WTC11 (cell line): Measurements from ENCODE around the gene DLX2. TPM values are rescaled to one million over a fixed set of nuclear protein-coding genes. Genes with fewer than 3 reads are reported as not detected.
A peak's percentile ranks its signal among the peaks of the same experiment; 100 is the strongest.

ENCODE experiments used
- ATAC-seq: fragments of 200-7000 bp; cut with Tn5 transposase; 2 replicates; pipeline ENCODE4 v1.10.0; 2021; ENCODE audit warnings: mild to moderate bottlenecking, moderate library complexity
- CTCF ChIA-PET: fragments of 300-600 bp; sonication (Branson Sonifier 250); formaldehyde crosslinking; loops from one replicate; lab custom pipeline; 2021; ENCODE audit warnings: antibody characterized with exemption; lab: Charles Lee
- POLR2A ChIA-PET: fragments of 350-600 bp; sonication (Branson Sonifier 250); formaldehyde crosslinking; loops from one replicate; lab custom pipeline; 2021; ENCODE audit warnings: antibody characterized with exemption; lab: Charles Lee
- DNase-seq: peaks from one replicate; pipeline ENCODE4 v3.0.0; 2021; ENCODE audit warnings: low spot score
- H3K27ac Mint-ChIP-seq: 2 replicates; pipeline ENCODE4 v1.8.0; 2021; ENCODE audit warnings: mixed read lengths
- H3K27me3 Mint-ChIP-seq: 2 replicates; pipeline ENCODE4 v1.8.0; 2021; ENCODE audit warnings: low read depth, mild to moderate bottlenecking, moderate library complexity, mixed read lengths
- H3K36me3 Mint-ChIP-seq: 2 replicates; pipeline ENCODE4 v1.8.0; 2021; ENCODE audit warnings: mixed read lengths
- H3K4me1 Mint-ChIP-seq: 2 replicates; pipeline ENCODE4 v1.8.0; 2022; ENCODE audit warnings: mixed read lengths
- H3K4me3 Mint-ChIP-seq: 2 replicates; pipeline ENCODE4 v1.8.0; 2021; ENCODE audit warnings: mild to moderate bottlenecking, moderate library complexity, mixed read lengths
- H3K9me3 Mint-ChIP-seq: 2 replicates; pipeline ENCODE4 v1.8.0; 2021; ENCODE audit warnings: mixed read lengths
- ATF1 ChIP-seq: sonication (generic); formaldehyde crosslinking; IDR thresholded peaks from 2 replicates; pipeline ENCODE4 v1.8.1; 2023; ENCODE audit warnings: mild to moderate bottlenecking, moderate library complexity, missing genetic modification reagents
- ATF6 ChIP-seq: sonication (generic); formaldehyde crosslinking; IDR thresholded peaks from 2 replicates; pipeline ENCODE4 v1.8.1; 2023; ENCODE audit warnings: mild to moderate bottlenecking, missing genetic modification reagents
- CREB1 ChIP-seq: sonication (generic); formaldehyde crosslinking; IDR thresholded peaks from 2 replicates; pipeline ENCODE4 v1.8.0; 2023; ENCODE audit warnings: mild to moderate bottlenecking, missing genetic modification reagents
- CREM ChIP-seq: sonication (generic); formaldehyde crosslinking; IDR thresholded peaks from 2 replicates; pipeline ENCODE4 v1.8.1; 2022; ENCODE audit warnings: mild to moderate bottlenecking, missing genetic modification reagents, moderate library complexity
- ESRRA ChIP-seq: sonication (generic); formaldehyde crosslinking; IDR thresholded peaks from 2 replicates; pipeline ENCODE4 v1.8.1; 2022; ENCODE audit warnings: mild to moderate bottlenecking, missing genetic modification reagents, borderline replicate concordance
- FOXP1 ChIP-seq: sonication (generic); formaldehyde crosslinking; IDR thresholded peaks from 2 replicates; pipeline ENCODE4 v1.8.0; 2022; ENCODE audit warnings: missing genetic modification reagents, mild to moderate bottlenecking, moderate library complexity, borderline replicate concordance
- FOXP4 ChIP-seq: sonication (generic); formaldehyde crosslinking; IDR thresholded peaks from 2 replicates; pipeline ENCODE4 v1.8.0; 2022; ENCODE audit warnings: mild to moderate bottlenecking, missing genetic modification reagents
- IRF1 ChIP-seq: sonication (generic); formaldehyde crosslinking; IDR thresholded peaks from 2 replicates; pipeline ENCODE4 v1.8.0; 2023; ENCODE audit warnings: missing genetic modification reagents
- JAZF1 ChIP-seq: fragments of 250-450 bp; sonication (Bioruptor Pico); IDR thresholded peaks from 2 replicates; pipeline ENCODE4 v1.9.0; 2021; ENCODE audit warnings: moderate library complexity, mild to moderate bottlenecking, inconsistent platforms
- NFATC4 ChIP-seq: fragments of 250-450 bp; sonication (Bioruptor Pico); IDR thresholded peaks from 2 replicates; pipeline ENCODE4 v1.9.0; 2021; ENCODE audit warnings: mild to moderate bottlenecking
- SMAD4 ChIP-seq: sonication (generic); formaldehyde crosslinking; IDR thresholded peaks from 2 replicates; pipeline ENCODE4 v1.8.0; 2022; ENCODE audit warnings: mild to moderate bottlenecking, missing genetic modification reagents
- TCF7 ChIP-seq: sonication (generic); formaldehyde crosslinking; IDR thresholded peaks from 2 replicates; pipeline ENCODE4 v1.8.0; 2022; ENCODE audit warnings: mild to moderate bottlenecking, low read depth, missing genetic modification reagents, moderate library complexity
- TEAD1 ChIP-seq: sonication (generic); formaldehyde crosslinking; IDR thresholded peaks from 2 replicates; pipeline ENCODE4 v1.8.0; 2022; ENCODE audit warnings: mild to moderate bottlenecking, missing genetic modification reagents
- ZNF121 ChIP-seq: sonication (generic); formaldehyde crosslinking; IDR thresholded peaks from 2 replicates; pipeline ENCODE4 v1.8.0; 2023; ENCODE audit warnings: missing genetic modification reagents
- ZNF396 ChIP-seq: fragments of 250-450 bp; sonication (Bioruptor Pico); IDR thresholded peaks from 2 replicates; pipeline ENCODE4 v1.8.0; 2021; ENCODE audit warnings: mild to moderate bottlenecking, moderate library complexity, borderline replicate concordance
- total RNA-seq: library from RNA; stranded (reverse); gene quantifications from 3 replicates; pipeline ENCODE4 v1.2.3, GENCODE V29; 2021
- TF ChIP-seq, protein P1 (sequence below): fragments of 250-450 bp; sonication (Bioruptor Pico); IDR thresholded peaks from 2 replicates; pipeline ENCODE4 v1.9.0; 2021; ENCODE audit warnings: mild to moderate bottlenecking, borderline replicate concordance
- TF ChIP-seq, protein P2 (sequence below): sonication (generic); formaldehyde crosslinking; conservative IDR thresholded peaks from 2 replicates; pipeline ENCODE4 v1.8.1; 2022; ENCODE audit warnings: mild to moderate bottlenecking, missing genetic modification reagents
- TF ChIP-seq, protein P3 (sequence below): sonication (generic); formaldehyde crosslinking; IDR thresholded peaks from 2 replicates; pipeline ENCODE4 v1.8.1; 2022; ENCODE audit warnings: low read depth, missing genetic modification reagents, borderline replicate concordance

Gene DLX2
- total RNA-seq, 1 experiment from 2014 or later: 0.28 TPM

DNA sequence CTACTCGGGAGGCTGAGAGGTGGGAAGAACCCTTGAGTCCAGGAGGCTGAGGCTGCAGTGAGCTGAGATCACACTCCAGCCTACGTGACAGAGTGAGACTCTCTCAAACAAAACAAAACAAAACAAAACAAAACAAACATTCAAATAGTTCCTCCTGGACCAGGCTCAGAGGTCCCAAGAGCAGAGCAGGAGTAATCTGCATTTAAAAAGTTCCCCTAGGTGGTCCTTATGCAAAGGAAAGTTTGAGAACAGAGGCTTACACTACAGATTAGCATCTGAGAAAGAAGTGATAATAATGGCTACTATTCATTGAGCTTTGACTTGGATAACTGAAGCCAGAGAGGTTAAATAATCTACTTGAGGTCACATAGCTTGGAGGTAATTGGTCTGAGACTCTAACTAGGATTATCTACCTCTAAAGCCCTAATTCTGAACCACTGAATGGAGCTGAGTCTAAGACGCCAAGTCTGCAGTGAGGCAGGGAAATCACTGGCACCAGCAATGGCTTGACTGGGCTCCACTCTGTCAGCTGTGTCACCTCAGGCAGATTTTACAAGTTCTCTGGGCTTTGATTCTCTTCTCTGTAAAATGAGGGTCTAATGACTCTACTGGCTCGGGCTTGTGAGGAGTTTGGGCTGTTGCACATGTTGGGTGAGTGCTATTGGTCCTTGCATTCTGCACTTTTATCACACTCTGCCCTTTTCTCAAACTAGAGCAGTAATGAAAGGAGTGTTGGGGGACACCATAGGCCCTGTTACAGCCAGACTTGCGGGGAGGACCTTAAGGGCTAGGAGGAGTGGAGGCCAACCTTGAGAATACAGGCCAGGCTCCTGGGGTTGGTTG is 29.2 kb upstream of the DLX2 start:
- CTCF ChIA-PET: interaction anchor here (0.5 to 1.6 kb wide), 12 partner anchors 18 to 542 kb away, joined by 3 to 12 read pairs (median 3); partner anchors contain the start of genes DLX2 and ITGA6
- peak; percentile 89 for ATAC-seq

GRCh38 chr2:172129404-172129803 is 26.7 kb upstream of the DLX2 start:
- ChIA-PET CTCF (interaction anchor here (0.6 to 4.7 kb wide), 5 partner anchors 15 to 344 kb away, joined by 3 to 67 read pairs (median 4); no protein-coding TSS in a partner anchor), POLR2A (no interaction called here)
- Mint-ChIP-seq H3K9me3 (peaks cover 7% of the 10 kb centered on the region; the same call in 1 of the 2 replicates), H3K4me1 (peaks cover 35% of the 10 kb centered on the region), H3K27me3 (peaks cover 60% of the 10 kb centered on the region), H3K36me3 (peaks cover 2% of the 10 kb centered on the region; the same call in 1 of the 2 replicates), H3K4me3 (no peak overlapping the region), H3K27ac (no peak overlapping the region)
- DNase-seq: no peak
- ATAC-seq: no peak
- no peak for TF ChIP-seq ZNF121 (CRISPR knock-in tag)
- TF ChIP-seq ATF6 (CRISPR knock-in tag): no peak
- no peak for TF ChIP-seq FOXP4 (CRISPR knock-in tag)
- no peak for TF ChIP-seq ATF1
- TF ChIP-seq NFATC4 (CRISPR knock-in tag): no peak
- TF ChIP-seq JAZF1 (CRISPR knock-in tag): no peak
- TF ChIP-seq IRF1 (CRISPR knock-in tag): no peak
- no peak for TF ChIP-seq FOXP1 (CRISPR knock-in tag)
- no peak for TF ChIP-seq TCF7 (CRISPR knock-in tag)
- TF ChIP-seq ZNF396 (CRISPR knock-in tag): no peak
- no peak for TF ChIP-seq TEAD1 (CRISPR knock-in tag)
- TF ChIP-seq, protein P1, sequence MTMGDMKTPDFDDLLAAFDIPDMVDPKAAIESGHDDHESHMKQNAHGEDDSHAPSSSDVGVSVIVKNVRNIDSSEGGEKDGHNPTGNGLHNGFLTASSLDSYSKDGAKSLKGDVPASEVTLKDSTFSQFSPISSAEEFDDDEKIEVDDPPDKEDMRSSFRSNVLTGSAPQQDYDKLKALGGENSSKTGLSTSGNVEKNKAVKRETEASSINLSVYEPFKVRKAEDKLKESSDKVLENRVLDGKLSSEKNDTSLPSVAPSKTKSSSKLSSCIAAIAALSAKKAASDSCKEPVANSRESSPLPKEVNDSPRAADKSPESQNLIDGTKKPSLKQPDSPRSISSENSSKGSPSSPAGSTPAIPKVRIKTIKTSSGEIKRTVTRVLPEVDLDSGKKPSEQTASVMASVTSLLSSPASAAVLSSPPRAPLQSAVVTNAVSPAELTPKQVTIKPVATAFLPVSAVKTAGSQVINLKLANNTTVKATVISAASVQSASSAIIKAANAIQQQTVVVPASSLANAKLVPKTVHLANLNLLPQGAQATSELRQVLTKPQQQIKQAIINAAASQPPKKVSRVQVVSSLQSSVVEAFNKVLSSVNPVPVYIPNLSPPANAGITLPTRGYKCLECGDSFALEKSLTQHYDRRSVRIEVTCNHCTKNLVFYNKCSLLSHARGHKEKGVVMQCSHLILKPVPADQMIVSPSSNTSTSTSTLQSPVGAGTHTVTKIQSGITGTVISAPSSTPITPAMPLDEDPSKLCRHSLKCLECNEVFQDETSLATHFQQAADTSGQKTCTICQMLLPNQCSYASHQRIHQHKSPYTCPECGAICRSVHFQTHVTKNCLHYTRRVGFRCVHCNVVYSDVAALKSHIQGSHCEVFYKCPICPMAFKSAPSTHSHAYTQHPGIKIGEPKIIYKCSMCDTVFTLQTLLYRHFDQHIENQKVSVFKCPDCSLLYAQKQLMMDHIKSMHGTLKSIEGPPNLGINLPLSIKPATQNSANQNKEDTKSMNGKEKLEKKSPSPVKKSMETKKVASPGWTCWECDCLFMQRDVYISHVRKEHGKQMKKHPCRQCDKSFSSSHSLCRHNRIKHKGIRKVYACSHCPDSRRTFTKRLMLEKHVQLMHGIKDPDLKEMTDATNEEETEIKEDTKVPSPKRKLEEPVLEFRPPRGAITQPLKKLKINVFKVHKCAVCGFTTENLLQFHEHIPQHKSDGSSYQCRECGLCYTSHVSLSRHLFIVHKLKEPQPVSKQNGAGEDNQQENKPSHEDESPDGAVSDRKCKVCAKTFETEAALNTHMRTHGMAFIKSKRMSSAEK (CRISPR knock-in tag): no peak

More for the DNA sequence above, 29.2 kb upstream of the DLX2 start:
- POLR2A ChIA-PET: no interaction called here
- Mint-ChIP-seq H3K4me3 (no peak overlapping the region), H3K4me1 (peaks cover 37% of the 10 kb centered on the region), H3K36me3 (peaks cover 2% of the 10 kb centered on the region; the same call in 1 of the 2 replicates), H3K27me3 (peaks cover 82% of the 10 kb centered on the region), H3K27ac (peak overlapping the region; percentile 80)
- no peak for TF ChIP-seq ZNF396 (CRISPR knock-in tag)
- no peak for TF ChIP-seq ESRRA
- TF ChIP-seq CREB1 (CRISPR knock-in tag): no peak
- TF ChIP-seq FOXP1 (CRISPR knock-in tag): peak; percentile 98
- TF ChIP-seq, protein P2, sequence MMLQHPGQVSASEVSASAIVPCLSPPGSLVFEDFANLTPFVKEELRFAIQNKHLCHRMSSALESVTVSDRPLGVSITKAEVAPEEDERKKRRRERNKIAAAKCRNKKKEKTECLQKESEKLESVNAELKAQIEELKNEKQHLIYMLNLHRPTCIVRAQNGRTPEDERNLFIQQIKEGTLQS (CRISPR knock-in tag): no peak
- peak; percentile 92; the same call in 1 of the 2 replicates for TF ChIP-seq FOXP4 (CRISPR knock-in tag)
- TF ChIP-seq, protein P3, sequence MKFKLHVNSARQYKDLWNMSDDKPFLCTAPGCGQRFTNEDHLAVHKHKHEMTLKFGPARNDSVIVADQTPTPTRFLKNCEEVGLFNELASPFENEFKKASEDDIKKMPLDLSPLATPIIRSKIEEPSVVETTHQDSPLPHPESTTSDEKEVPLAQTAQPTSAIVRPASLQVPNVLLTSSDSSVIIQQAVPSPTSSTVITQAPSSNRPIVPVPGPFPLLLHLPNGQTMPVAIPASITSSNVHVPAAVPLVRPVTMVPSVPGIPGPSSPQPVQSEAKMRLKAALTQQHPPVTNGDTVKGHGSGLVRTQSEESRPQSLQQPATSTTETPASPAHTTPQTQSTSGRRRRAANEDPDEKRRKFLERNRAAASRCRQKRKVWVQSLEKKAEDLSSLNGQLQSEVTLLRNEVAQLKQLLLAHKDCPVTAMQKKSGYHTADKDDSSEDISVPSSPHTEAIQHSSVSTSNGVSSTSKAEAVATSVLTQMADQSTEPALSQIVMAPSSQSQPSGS (CRISPR knock-in tag): no peak
- no peak for TF ChIP-seq TCF7 (CRISPR knock-in tag)
- no peak for TF ChIP-seq SMAD4 (CRISPR knock-in tag)
- no peak for TF ChIP-seq CREM (CRISPR knock-in tag)
- TF ChIP-seq, all 79 proteins: peak for 2
- peaks cover 7% of the 10 kb centered on the region; the same call in 1 of the 2 replicates for H3K9me3 Mint-ChIP-seq
- DNase-seq: no peak
